Neuronal stem cell (in vitro differentiated cells): ENCODE data around the gene CDK15.

Source experiments
- DNase-seq: peaks from one replicate; pipeline ENCODE4 v3.0.0-alpha.2; 2013; ENCODE audit warnings: low spot score
- H2AFZ ChIP-seq: one replicate; pipeline ENCODE4 v1.6.1; 2013; ENCODE audit warnings: mild to moderate bottlenecking, low read length, inconsistent platforms
- H2AK5ac ChIP-seq: 2 replicates; pipeline ENCODE4 v1.6.1; 2013; ENCODE audit warnings: low read depth, mild to moderate bottlenecking, inconsistent platforms, low read length, moderate library complexity, mixed read lengths
- H2BK120ac ChIP-seq: 2 replicates; pipeline ENCODE4 v1.6.1; 2013; ENCODE audit warnings: low read depth, mild to moderate bottlenecking, inconsistent platforms, low read length, moderate library complexity, mixed read lengths
- H2BK12ac ChIP-seq: one replicate; pipeline ENCODE4 v1.6.1; 2013; ENCODE audit warnings: low read length, inconsistent platforms
- H2BK15ac ChIP-seq: 2 replicates; pipeline ENCODE4 v1.6.1; 2013; ENCODE audit warnings: mild to moderate bottlenecking, low read length, inconsistent platforms, mixed read lengths
- H2BK5ac ChIP-seq: one replicate; pipeline ENCODE4 v1.6.1; 2013; ENCODE audit warnings: inconsistent platforms, mild to moderate bottlenecking, low read length, moderate library complexity
- H3K14ac ChIP-seq: one replicate; pipeline ENCODE4 v1.6.1; 2013; ENCODE audit warnings: low read length, inconsistent platforms
- H3K18ac ChIP-seq: 2 replicates; pipeline ENCODE4 v1.6.1; 2013; ENCODE audit warnings: low read length, inconsistent platforms
- H3K23ac ChIP-seq: 2 replicates; pipeline ENCODE4 v1.6.1; 2013; ENCODE audit warnings: low read depth, mild to moderate bottlenecking, mixed read lengths, low read length, inconsistent platforms; ENCODE audit not compliant: poor library complexity
- H3K27ac ChIP-seq: replicated peaks from 3 replicates; pipeline ENCODE4 v1.5.1; 2013; ENCODE audit warnings: low read length, inconsistent platforms
- H3K27me3 ChIP-seq, 3 experiments: 2 replicates each; pipeline ENCODE4 v1.6.1; 2013; ENCODE audit warnings: low read length in 3 of 3, mild to moderate bottlenecking in 2 of 3, inconsistent platforms in 1 of 3, low read depth in 1 of 3, mixed read lengths in 1 of 3, moderate library complexity in 1 of 3; ENCODE audit not compliant: control insufficient read depth in 3 of 3, insufficient read depth in 3 of 3
- H3K36me3 ChIP-seq, 2 donors: replicated peaks in 1 of 2; 2 replicates each; pipeline ENCODE4 v1.6.1; 2013; ENCODE audit warnings: low read length in 2 of 2; ENCODE audit not compliant: control insufficient read depth in 2 of 2, insufficient read depth in 2 of 2
- H3K4ac ChIP-seq: 2 replicates; pipeline ENCODE4 v1.6.1; 2013; ENCODE audit warnings: inconsistent platforms, mild to moderate bottlenecking, low read length, moderate library complexity
- H3K4me1 ChIP-seq, 2 donors: 1 replicate in 1 of 2; 2 replicates in 1 of 2; pipeline ENCODE4 v1.6.1; 2013; ENCODE audit warnings: low read length in 2 of 2, low read depth in 1 of 2; ENCODE audit not compliant: control insufficient read depth in 2 of 2, insufficient read depth in 1 of 2
- H3K4me2 ChIP-seq: one replicate; pipeline ENCODE4 v1.6.1; 2013; ENCODE audit warnings: mild to moderate bottlenecking, low read length, inconsistent platforms; ENCODE audit not compliant: insufficient read depth, poor library complexity, severe bottlenecking
- H3K4me3 ChIP-seq, 2 donors: 2 replicates each; pipeline ENCODE4 v1.5.1; 2013; ENCODE audit warnings: low read length in 2 of 2, mild to moderate bottlenecking in 2 of 2, inconsistent platforms in 1 of 2, moderate library complexity in 1 of 2
- H3K79me1 ChIP-seq: one replicate; pipeline ENCODE4 v1.6.1; 2013; ENCODE audit warnings: low read depth, mild to moderate bottlenecking, inconsistent platforms, low read length, moderate library complexity
- H3K9ac ChIP-seq: one replicate; pipeline ENCODE4 v1.6.1; 2013; ENCODE audit warnings: mild to moderate bottlenecking, low read depth, low read length, inconsistent platforms; ENCODE audit not compliant: poor library complexity
- H3K9me3 ChIP-seq, 2 donors: replicated peaks in 1 of 2; 2 replicates each; pipeline versions ENCODE3 to v1.6.1; 2013; ENCODE audit warnings: low read length in 2 of 2, mild to moderate bottlenecking in 2 of 2, inconsistent platforms in 1 of 2, low read depth in 1 of 2, mixed read lengths in 1 of 2, moderate library complexity in 1 of 2; ENCODE audit not compliant: control insufficient read depth in 2 of 2, insufficient read depth in 1 of 2
- H4K8ac ChIP-seq: one replicate; pipeline ENCODE4 v1.6.1; 2013; ENCODE audit warnings: low read depth, mild to moderate bottlenecking, inconsistent platforms, low read length, moderate library complexity
- H4K91ac ChIP-seq: one replicate; pipeline ENCODE4 v1.6.1; 2013; ENCODE audit warnings: low read length, low read depth, mild to moderate bottlenecking, inconsistent platforms; ENCODE audit not compliant: poor library complexity
- WGBS, 2 donors: extraction: QIAGEN DNeasy Blood & Tissue Kit; methylation state at CpG; one replicate each; pipeline ENCODE4 v1.1.7; 2013; ENCODE audit warnings: missing lambda C conversion rate in 2 of 2, mixed read lengths in 1 of 2; ENCODE audit not compliant: insufficient read length in 2 of 2, insufficient replicate concordance in 1 of 2; ENCODE audit errors: extremely low coverage in 2 of 2; 5-methylcytosine and 5-hydroxymethylcytosine counted together

CDK15 gene

GRCh38 chr2:201859949-201860348, 53.6 kb downstream of the CDK15 start:
- peaks cover 0 to 13% (median 0%) of the 10 kb centered on the region in 3 experiments for H3K27me3 ChIP-seq
- no peak overlapping the region for H3K9ac ChIP-seq
- no peaks in the 10 kb centered on the region for H3K9me3 ChIP-seq
- peaks cover 12 to 19% of the 10 kb centered on the region in 2 donors for H3K4me1 ChIP-seq
- WGBS, 2 donors: no CpG with 5 or more reads among the region's 5 CpGs
- no peak overlapping the region for H3K4ac ChIP-seq
- H3K27ac ChIP-seq: peak overlapping the region; percentile 31
- H3K36me3 ChIP-seq: no peaks in the 10 kb centered on the region
- no peak overlapping the region for H4K8ac ChIP-seq
- no peak overlapping the region for H2BK120ac ChIP-seq
- H2BK12ac ChIP-seq: no peak overlapping the region
- no peak overlapping the region for H2BK5ac ChIP-seq
- no peak overlapping the region for H3K4me2 ChIP-seq
- no peak for DNase-seq
- H3K14ac ChIP-seq: no peak overlapping the region
- peak overlapping the region; percentile 35 for H2AFZ ChIP-seq
- H2AK5ac ChIP-seq: no peak overlapping the region
- H3K23ac ChIP-seq: no peak overlapping the region
- no peak overlapping the region for H3K18ac ChIP-seq
- no peak overlapping the region for H3K4me3 ChIP-seq
- H3K79me1 ChIP-seq: no peaks in the 10 kb centered on the region
- no peak overlapping the region for H2BK15ac ChIP-seq
- H4K91ac ChIP-seq: no peak overlapping the region

- no peak overlapping the region for H2BK120ac ChIP-seq
- H3K4me3 ChIP-seq: no peak overlapping the region
- peaks cover 12 to 20% of the 10 kb centered on the region in 2 donors for H3K4me1 ChIP-seq
- H2BK12ac ChIP-seq: no peak overlapping the region
- H3K14ac ChIP-seq: no peak overlapping the region
- no peaks in the 10 kb centered on the region for H3K79me1 ChIP-seq
- H3K27me3 ChIP-seq: peaks cover 0 to 13% (median 0%) of the 10 kb centered on the region in 3 experiments
- no peak overlapping the region for H2BK15ac ChIP-seq
- H3K23ac ChIP-seq: no peak overlapping the region
- no peak overlapping the region for H3K9ac ChIP-seq
- peak; percentile 76 for DNase-seq
- H3K4me2 ChIP-seq: no peak overlapping the region
- WGBS, 2 donors: no CpG with 5 or more reads among the region's 5 CpGs
- H2BK5ac ChIP-seq: no peak overlapping the region
- no peaks in the 10 kb centered on the region for H3K36me3 ChIP-seq
- H3K18ac ChIP-seq: no peak overlapping the region
- H3K27ac ChIP-seq: no peak overlapping the region
- no peak overlapping the region for H2AK5ac ChIP-seq
- H4K8ac ChIP-seq: no peak overlapping the region
- no peaks in the 10 kb centered on the region for H3K9me3 ChIP-seq
- H4K91ac ChIP-seq: no peak overlapping the region
- no peak overlapping the region for H3K4ac ChIP-seq
- peak overlapping the region; percentile 68 for H2AFZ ChIP-seq
Measured at GRCh38 chr2:201860636-201861066, 54.3 kb downstream of the CDK15 start.

GRCh38 chr2:201862843-201863242, 56.5 kb downstream of the CDK15 start:
- Histone ChIP-seq H2AK5ac (no peak overlapping the region), H3K9me3 (no peaks in the 10 kb centered on the region), H2BK5ac (no peak overlapping the region), H3K27ac (no peak overlapping the region), H3K9ac (no peak overlapping the region), H3K4ac (no peak overlapping the region), H4K91ac (no peak overlapping the region), H3K36me3 (no peaks in the 10 kb centered on the region), H3K18ac (no peak overlapping the region), H3K4me2 (no peak overlapping the region), H3K4me3 (no peak overlapping the region), H3K4me1 (peaks cover 12 to 24% of the 10 kb centered on the region in 2 donors), H2BK12ac (no peak overlapping the region), H2BK120ac (no peak overlapping the region), H3K23ac (no peak overlapping the region), H2BK15ac (no peak overlapping the region), H3K14ac (no peak overlapping the region), H4K8ac (no peak overlapping the region), H2AFZ (no peak overlapping the region), H3K79me1 (no peaks in the 10 kb centered on the region), H3K27me3 (peaks cover 0 to 10% (median 0%) of the 10 kb centered on the region in 3 experiments)
- no CpG with 5 or more reads among the region's 7 CpGs for WGBS, 2 donors
- DNase-seq: no peak

- no peak overlapping the region for H4K8ac ChIP-seq
- no peak overlapping the region for H3K4me2 ChIP-seq
- no peaks in the 10 kb centered on the region for H3K9me3 ChIP-seq
- no peak overlapping the region for H3K4me3 ChIP-seq
- no peak overlapping the region for H2BK120ac ChIP-seq
- H3K9ac ChIP-seq: no peak overlapping the region
- H2AFZ ChIP-seq: no peak overlapping the region
- no peak overlapping the region for H2BK5ac ChIP-seq
- no peak overlapping the region for H2AK5ac ChIP-seq
- peaks cover 0 to 15% of the 10 kb centered on the region in 2 donors for H3K4me1 ChIP-seq
- H2BK12ac ChIP-seq: no peak overlapping the region
- WGBS, 2 donors: no CpG with 5 or more reads among the region's 5 CpGs
- H3K23ac ChIP-seq: no peak overlapping the region
- H3K18ac ChIP-seq: no peak overlapping the region
- DNase-seq: no peak
- H3K14ac ChIP-seq: no peak overlapping the region
- no peak overlapping the region for H4K91ac ChIP-seq
- H2BK15ac ChIP-seq: no peak overlapping the region
- no peak overlapping the region for H3K4ac ChIP-seq
- peak overlapping the region; percentile 22 for H3K27ac ChIP-seq
- no peaks in the 10 kb centered on the region for H3K36me3 ChIP-seq
- H3K79me1 ChIP-seq: no peaks in the 10 kb centered on the region
- H3K27me3 ChIP-seq: no peaks in the 10 kb centered on the region
Measured at GRCh38 chr2:201866643-201867473, 60.5 kb downstream of the CDK15 start.
